Pancreas (tissue), 10 donors: ENCODE measurements around the gene GPR78. TPM values are rescaled to one million over a fixed set of nuclear protein-coding genes. Genes with fewer than 3 reads are reported as not detected.

Source experiments
- ATAC-seq, 4 donors: fragments of 200-7000 bp; cut with Tn5 transposase; one replicate each; pipeline versions ENCODE4 v1.8.0 to v1.9.1; 2020; ENCODE audit warnings: mild to moderate bottlenecking in 4 of 4, moderate library complexity in 4 of 4
- DNase-seq, 6 donors: peaks; one replicate each; pipeline ENCODE4 v3.0.0-alpha.2; 2020
- FAIRE-seq: peaks from 2 replicates; lab custom pipeline; 2012; peaks lifted over from hg19 to GRCh38; lab: Jason Lieb, UNC
- H3K27ac ChIP-seq, 4 donors: fragments of 200-600 bp; sonication (generic); 1 replicate in 3 of 4; 2 replicates in 1 of 4; pipeline versions ENCODE4 v1.5.0 to v1.8.0; 2020
- H3K27me3 ChIP-seq, 4 donors: fragments of 200-600 bp; one replicate each; pipeline ENCODE4 v1.8.0; 2021
- H3K36me3 ChIP-seq, 3 donors: fragments of 200-600 bp; sonication (generic) in 1 of 3; one replicate each; pipeline versions ENCODE4 v1.5.0 to v1.8.0; 2020 to 2021
- H3K4me1 ChIP-seq, 3 donors: fragments of 200-600 bp; one replicate each; pipeline ENCODE4 v1.8.0; 2021
- H3K4me3 ChIP-seq, 4 donors: fragments of 200-600 bp; sonication (generic) in 2 of 4; one replicate each; pipeline versions ENCODE4 v1.5.0 to v1.8.0; 2020 to 2021
- H3K9me3 ChIP-seq, 4 donors: fragments of 200-600 bp; one replicate each; pipeline ENCODE4 v1.8.0; 2021
- CTCF ChIP-seq, 4 donors: fragments of 200-600 bp; sonication (generic) in 3 of 4; IDR thresholded peaks; one replicate each; pipeline versions ENCODE4 v1.5.0 to v1.8.0; 2021; ENCODE audit warnings: antibody characterized with exemption in 4 of 4
- WGBS, 2 donors: extraction: QIAGEN DNeasy Blood & Tissue Kit; methylation state at CpG; one replicate each; pipeline ENCODE4 v1.1.7; 2013; 5-methylcytosine and 5-hydroxymethylcytosine counted together
- intact Hi-C, 3 donors: fragments of 100-400 bp; cut with DNase I; formaldehyde crosslinking; loops; one replicate each; pipeline versions ENCODE4 v1.11.1 to v1.14.2; 2022
- polyA plus RNA-seq, 2 donors: library from polyadenylated mRNA; stranded (reverse); fragments of 200-250 nt; gene quantifications; one replicate each; pipeline ENCODE4 v1.2.3, GENCODE V29; 2013
- total RNA-seq, 6 donors: library from RNA; stranded (reverse); fragmentation: NEBNext Ultra II Directional in 4 of 6; extraction: Animal tissue kit (Norgen Biotek cat#: 25700) in 4 of 6; gene quantifications; one replicate each; pipeline versions ENCODE4 v1.2.1 to v1.2.4, GENCODE V29; 2021 to 2023
- donor health status: healthy with polysubstance abuse.
- donor health status: DM: no; HTN: no; CAD: no; lungs with moderate emphysema.
- donor health status: DM: no; HTN: no; CAD: no.
- donor health status: control.
- donor health status: control.
- donor health status: Bipolar disorder and iron deficiency.
- donor health status: DM: yes; HTN: yes; CAD: no.
- donor health status: DM: no; HTN: no; CAD: no.
- donor health status: DM: no; HTN: no; CAD: no.
- donor health status: DM: yes; HTN: yes; CAD: no.

The GPR78 gene
- total and polyA plus RNA-seq, 8 donors, result 0.02 to 0.04 TPM; not detected in 6

GRCh38 chr4:8612646-8613045 is 32.5 kb downstream of the GPR78 start:
- peak in 2 of 6 donors; percentile 8 to 38 for DNase-seq
- Histone ChIP-seq H3K27me3 (no peaks in the 10 kb centered on the region), H3K9me3 (no peaks in the 10 kb centered on the region), H3K4me1 (no peaks in the 10 kb centered on the region), H3K27ac (no peak overlapping the region), H3K4me3 (no peak overlapping the region), H3K36me3 (no peaks in the 10 kb centered on the region)
- FAIRE-seq, result no peak
- no peak for ATAC-seq
- no peak for TF ChIP-seq CTCF (IDR thresholded peaks at IDR 0.05)
- WGBS, 2 donors, result 63 to 82% methylated on average over 8 of the region's 8 CpGs
- intact Hi-C loops, result loop anchor here in 1 of 3 donors (10.0 kb wide), 1 partner anchor 272 kb away; no protein-coding TSS in a partner anchor

GRCh38 chr4:8613421-8614364 is 33.5 kb downstream of the GPR78 start:
- no peak overlapping the region for H3K27ac ChIP-seq
- no peak for FAIRE-seq
- intact Hi-C loops, result loop anchor here in 1 of 3 donors (10.0 kb wide), 1 partner anchor 271 kb away; no protein-coding TSS in a partner anchor
- DNase-seq, result peak in 3 of 6 donors; percentile 5 to 40 (median 36)
- no peak overlapping the region for H3K4me3 ChIP-seq
- H3K36me3 ChIP-seq, result no peaks in the 10 kb centered on the region
- no peaks in the 10 kb centered on the region for H3K4me1 ChIP-seq
- no peak for ATAC-seq
- no peak for TF ChIP-seq CTCF (IDR thresholded peaks at IDR 0.05)
- WGBS, 2 donors, result 58 to 73% methylated on average over 30 to 35 of the region's 35 CpGs
- no peaks in the 10 kb centered on the region for H3K9me3 ChIP-seq
- H3K27me3 ChIP-seq, result no peaks in the 10 kb centered on the region

DNA sequence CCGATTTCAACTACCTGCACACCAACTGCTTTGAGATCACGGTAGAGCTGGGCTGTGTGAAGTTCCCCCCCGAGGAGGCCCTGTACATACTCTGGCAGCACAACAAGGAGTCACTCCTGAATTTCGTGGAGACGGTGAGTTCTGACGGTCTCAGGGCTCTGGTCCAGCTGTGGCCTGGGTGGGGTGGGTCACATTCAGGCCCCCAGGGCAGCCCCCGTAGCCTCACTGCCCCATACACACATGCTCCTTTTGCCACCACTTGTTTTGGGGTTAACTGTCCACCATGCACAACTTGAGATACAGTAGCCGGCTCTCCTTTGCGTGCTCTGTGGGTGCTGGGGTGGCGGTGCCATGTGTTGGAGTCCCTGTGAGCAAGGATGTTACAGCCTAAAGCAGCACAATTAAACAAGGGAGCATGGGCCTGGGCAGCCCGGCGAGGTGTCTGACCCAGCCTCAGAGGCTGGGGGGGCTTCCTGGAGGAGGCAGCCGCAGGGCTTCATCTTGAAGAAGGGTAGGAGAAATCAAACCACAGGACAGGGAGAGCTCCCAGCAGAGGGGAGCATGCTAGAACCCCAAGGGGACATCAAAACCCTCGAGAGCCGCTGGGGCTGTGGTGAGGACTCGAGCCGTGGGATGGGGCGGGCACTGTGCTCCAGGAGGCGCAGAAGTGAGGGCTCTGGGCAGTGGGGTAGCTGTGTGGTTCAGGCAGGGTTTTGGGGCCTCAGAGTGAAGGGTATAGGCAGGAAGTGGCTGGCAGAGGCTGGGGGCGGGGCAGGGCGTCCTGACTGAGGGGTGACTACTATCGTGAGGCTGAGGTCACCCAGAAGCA is 34.4 kb downstream of the GPR78 start:
- WGBS, 2 donors, result 54 to 68% methylated on average over 22 of the region's 22 CpGs
- Histone ChIP-seq H3K9me3 (no peaks in the 10 kb centered on the region), H3K27me3 (no peaks in the 10 kb centered on the region), H3K4me3 (no peak overlapping the region), H3K4me1 (no peaks in the 10 kb centered on the region), H3K36me3 (no peaks in the 10 kb centered on the region), H3K27ac (no peak overlapping the region)
- no peak for TF ChIP-seq CTCF (IDR thresholded peaks at IDR 0.05)
- DNase-seq, result peak in 3 of 6 donors; percentile 8 to 39 (median 34)
- no peak for FAIRE-seq
- intact Hi-C loops, result loop anchor here in 1 of 3 donors (10.0 kb wide), 1 partner anchor 270 kb away; no protein-coding TSS in a partner anchor
- ATAC-seq, result no peak

DNA sequence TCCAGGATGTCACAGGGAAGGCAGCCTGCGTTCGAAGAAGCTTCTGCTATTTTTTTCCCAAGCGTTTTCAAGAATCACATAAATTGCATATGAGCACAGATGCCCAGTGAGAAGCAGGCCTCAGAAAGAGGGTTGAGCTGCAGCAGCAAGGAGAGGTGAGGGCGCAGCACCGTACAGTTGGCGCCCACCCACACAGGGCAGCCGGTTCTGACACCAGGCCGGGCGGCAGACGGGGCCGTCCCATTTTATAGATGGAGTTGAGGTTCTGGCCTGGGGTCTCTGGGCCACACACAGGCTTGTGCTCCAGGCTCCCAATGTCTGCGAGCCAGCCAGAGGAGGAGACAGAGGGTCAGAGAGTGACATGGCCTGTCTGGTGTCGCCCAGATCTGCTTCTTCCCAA is 35.2 kb downstream of the GPR78 start:
- ATAC-seq (no peak), FAIRE-seq (no peak), DNase-seq (peak in 3 of 6 donors; percentile 3 to 31 (median 27))
- H3K9me3 ChIP-seq, result no peaks in the 10 kb centered on the region
- no peak overlapping the region for H3K4me3 ChIP-seq
- no peak for TF ChIP-seq CTCF (IDR thresholded peaks at IDR 0.05)
- 59 to 70% methylated on average over 13 of the region's 13 CpGs for WGBS, 2 donors
- H3K27me3 ChIP-seq, result no peaks in the 10 kb centered on the region
- no peaks in the 10 kb centered on the region for H3K4me1 ChIP-seq
- H3K36me3 ChIP-seq, result no peaks in the 10 kb centered on the region
- no peak overlapping the region for H3K27ac ChIP-seq
- intact Hi-C loops, result loop anchor here in 1 of 3 donors (10.0 kb wide), 1 partner anchor 269 kb away; no protein-coding TSS in a partner anchor
